T-helper 1 cell treated with Interleukin-12 subunit alpha and Interleukin-12 subunit beta and Interleukin-4 antibody, amounts not matched to agents 30 ng/mL and 1 ng/mL, for 36 hours (primary cell): Measurements from ENCODE around the gene TUBGCP2. TPM values are rescaled to one million over a fixed set of nuclear protein-coding genes. Genes with fewer than 3 reads are reported as not detected.

Experiments used
- intact Hi-C: fragments of 100-400 bp; cut with micrococcal nuclease; formaldehyde crosslinking; loops from one replicate; pipeline ENCODE4 v1.15.1; 2024
- total RNA-seq: library from RNA; stranded (reverse); gene quantifications from 2 replicates; pipeline ENCODE4 v1.2.3, GENCODE V29; 2022

TUBGCP2 gene
- total RNA-seq, 1 donor from 2014 or later = 59.2 TPM

- intact Hi-C loops = loop anchor here (5.0 kb wide), 1 partner anchor 112 kb away; no protein-coding TSS in a partner anchor
Measured at GRCh38 chr10:133254421-133255120, 54.1 kb downstream of the TUBGCP2 start.

DNA sequence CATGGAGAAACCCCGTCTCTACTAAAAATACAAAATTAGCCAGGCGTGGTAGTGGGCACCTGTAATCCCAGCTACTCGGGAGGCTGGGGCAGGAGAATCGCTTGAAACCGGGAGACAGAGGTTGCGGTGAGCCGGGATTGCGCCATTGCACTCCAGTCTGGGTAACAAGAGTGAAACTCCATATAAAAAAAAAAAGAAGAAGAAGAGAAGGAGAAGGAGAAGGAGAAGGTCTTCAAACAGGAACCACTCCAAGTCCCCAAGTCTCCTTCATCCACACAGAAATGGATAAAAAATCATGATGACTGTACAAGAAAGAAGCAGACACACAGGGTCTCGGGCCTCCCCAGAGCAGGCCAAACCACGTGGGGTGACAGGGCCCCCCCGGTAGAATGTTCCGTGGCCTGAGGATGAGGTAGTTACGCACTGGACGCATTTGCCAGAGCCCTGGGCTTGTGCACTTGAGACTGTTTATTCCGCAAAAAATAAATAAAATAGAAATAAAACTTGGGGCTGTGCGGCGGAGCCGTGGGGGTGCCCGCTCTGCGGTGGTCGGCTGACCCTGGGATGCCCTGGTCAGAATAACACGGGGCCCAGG lies 55.2 kb downstream of the TUBGCP2 start:
- intact Hi-C loops = no loop called here

DNA sequence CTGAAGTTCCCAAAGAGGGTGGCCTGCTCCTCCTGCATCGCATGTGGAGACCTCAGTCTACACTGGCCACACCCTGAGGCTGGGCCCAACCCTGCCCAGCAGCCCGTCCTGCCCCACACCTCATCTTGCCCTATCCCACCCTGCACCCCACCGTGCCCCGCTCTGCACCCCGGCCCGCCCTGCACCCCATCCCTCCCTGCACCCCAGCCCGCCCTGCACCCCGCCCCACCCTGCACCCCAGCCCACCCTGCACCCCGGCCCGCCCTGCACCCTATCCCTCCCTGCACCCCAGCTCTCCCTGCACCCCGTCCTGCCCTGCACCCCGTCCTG lies 56.5 kb downstream of the TUBGCP2 start:
- intact Hi-C loops = no loop called here

- intact Hi-C loops = no loop called here
Measured at GRCh38 chr10:133251388-133252222, 57.1 kb downstream of the TUBGCP2 start.

DNA sequence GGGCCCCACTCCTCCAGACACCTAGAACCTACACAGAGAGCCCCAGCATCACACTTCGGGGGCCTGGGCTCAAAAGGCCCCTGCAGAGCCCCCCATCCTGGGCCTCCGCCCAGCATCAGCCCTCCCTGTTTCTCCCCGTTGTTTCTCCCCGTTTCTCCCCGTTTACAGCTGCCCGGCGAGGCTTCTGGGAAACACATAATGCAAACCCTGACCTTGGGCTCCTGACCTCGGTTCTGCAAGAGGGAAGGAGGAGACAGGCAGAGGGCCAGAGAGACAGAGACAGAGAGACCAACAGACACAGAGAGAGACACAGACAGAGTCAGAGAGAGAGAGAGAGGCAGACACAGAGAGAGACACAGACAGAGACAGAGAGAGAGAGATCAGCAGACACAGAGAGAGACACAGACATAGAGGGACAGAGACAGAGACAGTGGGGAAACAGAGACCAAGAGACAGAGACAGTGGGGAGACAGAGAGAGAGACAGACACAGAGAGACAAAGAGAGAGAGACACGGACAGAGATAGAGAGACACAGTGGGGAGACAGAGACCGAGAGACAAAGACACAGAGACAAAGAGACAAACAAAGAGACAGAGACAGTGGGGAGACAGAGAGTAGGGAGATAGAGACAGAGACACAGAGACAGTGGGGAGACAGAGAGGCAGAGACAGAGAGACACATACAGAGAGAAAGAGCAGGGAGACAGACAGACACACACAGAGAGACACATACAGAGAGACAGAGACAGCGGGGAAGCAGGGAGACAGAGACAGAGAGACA lies 58.5 kb downstream of the TUBGCP2 start:
- intact Hi-C loops = no loop called here

DNA sequence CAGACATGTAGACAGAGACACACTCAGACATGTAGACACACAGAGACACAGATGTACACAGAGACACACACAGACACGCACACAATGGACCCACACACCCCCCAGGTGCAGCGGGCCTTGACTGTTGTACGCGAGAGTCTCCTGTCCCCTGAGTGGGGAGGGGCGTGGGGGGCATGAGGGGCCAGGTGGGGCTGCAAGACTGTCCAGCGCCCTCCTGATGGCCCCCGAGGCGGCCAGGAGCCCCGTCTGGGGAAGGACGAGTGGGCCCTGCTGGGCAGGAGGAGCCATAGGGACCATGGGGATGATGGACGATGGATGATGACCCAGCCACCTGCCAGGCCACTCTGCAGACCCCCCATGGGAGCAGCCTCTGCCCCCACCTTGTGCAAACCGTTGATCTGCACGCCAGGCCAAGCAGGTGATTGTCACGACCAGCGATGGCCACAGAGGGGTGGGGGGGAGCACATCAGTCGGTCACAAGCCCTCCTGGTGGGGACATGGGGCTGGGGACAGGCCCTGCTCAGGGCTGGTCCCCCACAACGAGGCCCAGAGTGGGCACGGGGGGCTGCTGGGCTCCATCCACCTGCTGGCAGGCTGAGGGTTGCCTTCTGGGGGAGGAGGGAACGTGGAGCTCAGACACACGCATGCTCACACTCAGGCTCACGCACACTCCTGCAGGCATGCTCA lies 59.4 kb downstream of the TUBGCP2 start:
- intact Hi-C loops = no loop called here

- intact Hi-C loops = no loop called here
Measured at GRCh38 chr10:133248334-133248715, 60.3 kb downstream of the TUBGCP2 start.

GRCh38 chr10:133247681-133248333 lies 60.9 kb downstream of the TUBGCP2 start:
- intact Hi-C loops = no loop called here

- intact Hi-C loops = no loop called here
Measured at GRCh38 chr10:133246236-133246626, 62.4 kb downstream of the TUBGCP2 start.

GRCh38 chr10:133245439-133246235 lies 63.0 kb downstream of the TUBGCP2 start:
- intact Hi-C loops = no loop called here

- intact Hi-C loops = no loop called here
Measured at GRCh38 chr10:133243593-133243992, 65.1 kb downstream of the TUBGCP2 start.

DNA sequence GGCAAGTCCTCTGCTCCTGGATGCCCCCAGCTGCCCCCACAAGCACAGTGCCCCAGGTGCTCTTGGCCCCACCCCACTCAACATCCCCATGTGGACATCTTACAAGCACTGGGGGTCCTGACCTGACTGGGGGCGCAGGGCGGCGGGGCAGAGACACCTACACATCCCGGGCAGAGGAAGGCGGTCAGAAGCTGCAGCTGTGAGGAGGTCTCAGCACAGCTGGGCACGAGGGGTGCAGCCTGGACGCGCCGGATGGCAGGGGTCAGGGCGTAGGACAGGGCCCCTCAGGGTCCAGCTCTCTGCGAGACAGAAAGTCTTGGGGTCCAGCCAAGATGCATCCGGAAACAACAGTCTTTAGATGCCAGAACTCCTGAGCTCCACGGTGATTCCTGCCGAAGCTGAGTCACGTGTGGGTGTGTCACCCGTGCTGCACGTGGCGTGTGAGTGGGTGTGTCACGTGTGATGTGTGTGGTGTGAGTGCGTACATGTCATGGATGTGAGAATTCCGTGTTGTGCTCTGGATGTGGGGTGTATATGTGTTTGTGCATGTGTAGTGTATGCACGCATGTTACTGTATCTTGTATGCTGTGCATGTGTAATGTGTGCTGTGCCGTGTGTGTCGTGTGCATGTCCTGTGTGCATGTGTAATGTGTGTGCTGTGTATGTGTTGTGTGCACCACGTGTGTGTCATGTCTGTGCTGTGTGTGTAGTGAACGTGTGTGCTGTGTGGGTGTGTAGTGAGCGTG lies 65.9 kb downstream of the TUBGCP2 start:
- intact Hi-C loops = no loop called here

GRCh38 chr10:133241501-133242205 lies 67.0 kb downstream of the TUBGCP2 start:
- intact Hi-C loops = no loop called here

GRCh38 chr10:133239990-133240389 lies 68.7 kb downstream of the TUBGCP2 start:
- intact Hi-C loops = no loop called here

DNA sequence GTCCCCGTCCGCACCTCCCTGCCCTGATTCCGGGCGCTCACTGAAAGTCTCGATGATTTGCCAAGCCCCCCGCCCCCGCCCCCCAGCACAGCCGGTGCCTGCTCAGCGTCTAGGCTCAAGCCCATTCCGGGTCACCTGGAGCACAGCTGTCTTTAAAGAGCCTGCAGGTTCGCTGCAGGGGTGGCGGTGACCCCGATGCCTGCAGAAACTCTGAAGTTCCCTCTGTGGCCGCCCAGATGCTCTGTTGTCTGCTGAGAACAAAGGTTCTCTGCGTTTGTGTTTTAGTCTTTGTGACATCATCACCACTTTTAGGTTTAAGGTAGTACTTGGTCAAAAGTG lies 70.2 kb downstream of the TUBGCP2 start:
- intact Hi-C loops = no loop called here

GRCh38 chr10:133237588-133238465 lies 70.8 kb downstream of the TUBGCP2 start, which contains the start of gene VENTX:
Gene VENTX (plus strand): TSS chr10:133237855. CDS start chr10:133237915, 60 bp downstream.
- intact Hi-C loops = no loop called here

DNA sequence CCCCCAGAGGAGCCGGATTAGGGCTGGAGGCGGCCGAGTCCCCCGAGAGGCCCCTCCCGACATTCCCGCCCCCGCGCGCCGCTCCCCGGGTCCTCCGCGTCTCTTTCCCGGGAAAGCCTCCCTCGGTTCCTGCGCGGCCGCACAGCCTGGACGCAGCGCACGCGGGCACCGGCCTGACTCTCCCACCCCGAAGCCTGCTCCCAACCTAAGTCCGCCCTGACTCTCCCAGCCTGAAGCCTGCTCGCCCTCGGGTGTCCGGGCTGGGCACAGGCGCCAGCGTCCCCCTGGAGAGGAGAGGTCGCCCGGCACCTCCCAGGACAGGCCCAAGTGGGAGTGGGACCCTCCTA lies 71.5 kb downstream of the TUBGCP2 start:
- intact Hi-C loops = no loop called here
